Stimulated activated CD8-positive, alpha-beta memory T cell treated with anti-CD3 and anti-CD28 coated beads, Interleukin-7, amount 100 ng/mL, for 48 hours (primary cell): ENCODE results near the gene CLCN1.

Experiments
- DNase-seq, 2 donors: peaks; one replicate each; pipeline ENCODE4 v3.0.0-alpha.2; 2020; ENCODE audit warnings: low read depth in 1 of 2; ENCODE audit errors: extremely low read depth in 1 of 2

CLCN1 gene

DNA sequence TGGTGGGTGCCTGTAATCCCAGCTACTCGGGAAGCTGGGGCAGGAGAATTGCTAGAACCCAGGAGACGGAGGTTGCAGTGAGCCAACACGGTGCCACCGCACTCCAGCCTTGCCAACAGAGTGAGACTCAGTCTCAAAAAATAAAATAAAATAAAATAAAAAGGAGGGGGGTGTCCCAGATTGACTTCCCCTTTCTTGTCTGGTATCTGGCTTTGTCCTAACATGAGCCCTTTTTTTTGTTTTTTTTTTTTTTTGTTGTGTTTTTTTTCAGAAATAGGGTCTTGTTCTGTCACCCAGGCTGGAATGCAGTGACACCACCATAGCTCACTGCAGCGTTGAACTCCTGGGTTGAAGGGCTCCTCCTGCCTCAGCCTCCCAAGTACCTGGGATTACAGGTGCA, 23.0 kb upstream of the CLCN1 start:
- no peak for DNase-seq

DNA sequence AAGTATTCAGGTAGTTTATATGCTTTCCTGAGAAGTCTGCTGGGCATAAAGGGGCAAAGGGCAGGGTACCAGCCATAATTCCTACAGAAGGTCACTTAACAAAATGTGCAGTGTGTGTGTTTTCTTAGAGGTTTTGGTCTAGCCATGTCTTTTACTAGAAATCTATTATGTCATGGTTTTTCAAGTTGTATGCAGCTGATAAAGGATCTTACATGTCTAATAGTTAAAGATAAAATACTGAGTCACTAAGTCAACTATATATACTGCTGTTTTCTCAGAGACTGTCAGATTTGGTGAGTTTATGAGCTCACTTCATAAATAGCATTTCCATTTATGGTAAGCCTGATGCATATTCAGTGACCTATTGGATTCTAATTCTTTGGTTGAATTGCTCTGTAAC, 20.0 kb upstream of the CLCN1 start:
- no peak for DNase-seq

DNA sequence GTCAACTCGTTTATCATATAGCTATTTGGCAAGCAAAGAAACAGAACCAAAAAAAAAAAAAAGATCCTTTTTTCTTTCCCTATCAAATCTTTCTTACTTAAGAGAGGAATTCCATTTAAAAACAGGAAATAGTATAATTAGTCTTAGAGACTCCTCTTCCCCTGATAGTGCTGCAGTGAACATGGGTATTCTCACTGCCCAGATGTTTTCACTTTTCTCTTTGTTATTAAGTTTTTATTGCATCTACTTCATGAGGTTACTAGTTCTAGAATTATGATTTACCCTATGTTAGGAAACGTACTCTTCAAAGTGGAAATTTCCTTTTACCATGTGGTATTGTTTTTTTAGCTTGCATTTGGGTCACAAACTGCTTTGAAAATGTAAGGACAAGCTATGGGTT, 19.2 kb upstream of the CLCN1 start:
- no peak for DNase-seq

DNA sequence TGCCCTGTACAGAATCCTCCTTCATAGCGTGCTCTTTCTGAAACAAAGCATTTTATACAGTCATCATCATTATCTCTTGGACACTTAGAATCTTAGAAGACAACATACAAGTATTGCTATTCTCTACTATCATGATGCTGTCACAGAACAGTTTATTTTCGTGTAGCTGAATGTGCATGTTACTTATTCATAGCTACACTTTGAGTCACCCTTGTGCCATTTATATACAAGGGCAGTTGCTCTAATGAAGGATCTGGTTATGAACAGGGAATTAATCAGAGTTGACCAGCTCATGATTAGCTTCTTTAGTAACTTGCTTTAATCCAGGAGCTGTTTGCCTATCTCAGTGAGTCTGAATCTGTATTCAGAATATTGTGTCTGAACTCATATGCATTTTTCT, 16.6 kb upstream of the CLCN1 start:
- no peak for DNase-seq

DNA sequence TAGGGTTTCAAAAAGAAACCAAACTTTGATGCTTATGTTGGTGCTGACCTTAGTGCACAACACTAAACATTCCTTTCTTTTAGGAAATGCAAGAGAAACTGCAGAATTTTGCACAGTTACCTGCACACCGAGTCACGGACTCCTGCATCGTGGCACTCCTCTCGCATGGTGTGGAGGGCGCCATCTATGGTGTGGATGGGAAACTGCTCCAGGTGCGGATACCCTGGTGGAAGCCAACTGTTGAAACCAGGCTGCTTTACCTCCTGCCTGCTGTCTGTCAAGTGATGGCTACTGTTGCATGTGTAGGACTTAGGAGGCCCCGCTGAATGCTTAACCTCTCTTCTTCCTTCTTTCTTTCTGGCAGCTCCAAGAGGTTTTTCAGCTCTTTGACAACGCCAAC, 16.1 kb upstream of the CLCN1 start:
- DNase-seq, result peak in 1 of 2 donors; percentile 28

DNA sequence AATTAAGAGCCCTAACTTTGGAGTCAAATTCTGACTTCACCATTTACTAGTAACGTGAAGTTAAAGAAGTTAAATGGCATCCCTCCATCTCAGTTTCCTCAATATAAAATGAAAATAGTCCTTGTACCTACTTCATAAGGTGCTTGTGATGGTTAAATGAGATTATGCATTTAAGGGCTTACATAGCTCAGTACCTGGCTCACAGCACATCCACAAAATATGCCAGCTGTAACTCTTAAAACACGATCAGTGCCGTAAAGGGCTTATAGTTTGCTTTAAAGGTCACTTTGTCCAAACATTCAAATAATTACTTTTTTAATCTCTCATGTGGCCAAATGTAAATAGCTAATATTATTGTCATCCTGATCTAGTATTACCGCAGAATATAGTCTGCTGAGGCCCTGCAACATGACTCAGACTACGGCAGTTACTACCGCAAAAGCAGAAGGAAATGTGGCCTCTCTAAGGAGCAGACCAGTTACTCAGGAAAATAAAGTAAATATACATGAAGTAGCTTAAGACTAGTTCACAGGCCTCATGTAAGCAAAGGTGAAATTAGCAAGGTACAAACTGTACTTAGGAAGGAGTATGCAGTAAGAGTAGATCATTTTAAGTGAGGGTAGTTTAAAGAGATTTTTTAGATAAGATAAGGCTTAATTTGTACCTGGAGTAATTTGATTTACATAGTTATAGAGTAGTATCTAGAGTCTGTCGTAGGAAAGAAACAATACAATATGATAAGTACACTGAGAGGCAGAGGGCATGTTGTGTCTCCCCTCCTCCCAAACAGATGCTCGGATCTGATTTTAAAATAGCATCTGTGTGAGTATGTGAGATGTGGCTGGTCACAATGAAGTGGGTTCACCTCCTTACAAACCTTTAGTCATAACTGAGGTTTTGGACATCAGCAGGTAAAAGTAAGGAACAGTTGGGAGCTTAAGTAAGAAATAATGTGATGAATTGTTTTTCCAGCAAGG, 14.7 kb upstream of the CLCN1 start:
- no peak for DNase-seq

DNA sequence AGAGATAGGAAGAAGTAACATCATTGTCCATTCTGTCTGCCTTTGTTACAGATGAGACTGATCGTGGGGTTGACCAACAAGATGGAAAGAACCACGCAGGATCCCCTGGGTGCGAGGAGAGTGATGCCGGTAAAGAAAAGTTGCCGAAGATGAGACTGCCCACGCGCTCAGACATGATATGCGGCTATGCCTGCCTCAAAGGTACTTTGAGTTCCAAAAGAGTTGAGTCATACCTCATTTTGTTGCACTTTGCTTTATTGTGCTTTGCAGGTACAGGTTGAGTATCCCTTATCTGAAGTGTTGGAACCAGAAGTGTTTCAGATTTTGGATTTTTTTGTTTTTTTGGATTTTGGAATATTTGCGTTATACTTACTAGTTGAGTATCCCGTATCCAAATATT, 12.2 kb upstream of the CLCN1 start:
- no peak for DNase-seq

DNA sequence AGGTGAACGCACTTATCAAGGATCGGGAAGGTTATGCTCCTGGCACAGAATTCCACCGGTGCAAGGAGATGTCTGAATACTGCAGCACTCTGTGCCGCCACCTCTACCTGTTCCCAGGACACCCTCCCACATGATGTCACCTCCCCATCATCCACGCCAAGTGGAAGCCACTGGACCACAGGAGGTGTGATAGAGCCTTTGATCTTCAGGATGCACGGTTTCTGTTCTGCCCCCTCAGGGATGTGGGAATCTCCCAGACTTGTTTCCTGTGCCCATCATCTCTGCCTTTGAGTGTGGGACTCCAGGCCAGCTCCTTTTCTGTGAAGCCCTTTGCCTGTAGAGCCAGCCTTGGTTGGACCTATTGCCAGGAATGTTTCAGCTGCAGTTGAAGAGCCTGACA, 11.0 kb upstream of the CLCN1 start:
- DNase-seq, result no peak

DNA sequence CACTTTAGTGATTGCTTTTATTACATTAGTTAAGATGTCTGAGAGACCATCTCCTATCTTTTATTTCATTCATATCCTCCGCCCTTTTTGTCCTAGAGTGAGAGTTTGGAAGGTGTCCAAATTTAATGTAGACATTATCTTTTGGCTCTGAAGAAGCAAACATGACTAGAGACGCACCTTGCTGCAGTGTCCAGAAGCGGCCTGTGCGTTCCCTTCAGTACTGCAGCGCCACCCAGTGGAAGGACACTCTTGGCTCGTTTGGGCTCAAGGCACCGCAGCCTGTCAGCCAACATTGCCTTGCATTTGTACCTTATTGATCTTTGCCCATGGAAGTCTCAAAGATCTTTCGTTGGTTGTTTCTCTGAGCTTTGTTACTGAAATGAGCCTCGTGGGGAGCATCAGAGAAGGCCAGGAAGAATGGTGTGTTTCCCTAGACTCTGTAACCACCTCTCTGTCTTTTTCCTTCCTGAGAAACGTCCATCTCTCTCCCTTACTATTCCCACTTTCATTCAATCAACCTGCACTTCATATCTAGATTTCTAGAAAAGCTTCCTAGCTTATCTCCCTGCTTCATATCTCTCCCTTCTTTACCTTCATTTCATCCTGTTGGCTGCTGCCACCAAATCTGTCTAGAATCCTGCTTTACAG, 10.4 kb upstream of the CLCN1 start:
- DNase-seq, result peak in 1 of 2 donors; percentile 66

DNA sequence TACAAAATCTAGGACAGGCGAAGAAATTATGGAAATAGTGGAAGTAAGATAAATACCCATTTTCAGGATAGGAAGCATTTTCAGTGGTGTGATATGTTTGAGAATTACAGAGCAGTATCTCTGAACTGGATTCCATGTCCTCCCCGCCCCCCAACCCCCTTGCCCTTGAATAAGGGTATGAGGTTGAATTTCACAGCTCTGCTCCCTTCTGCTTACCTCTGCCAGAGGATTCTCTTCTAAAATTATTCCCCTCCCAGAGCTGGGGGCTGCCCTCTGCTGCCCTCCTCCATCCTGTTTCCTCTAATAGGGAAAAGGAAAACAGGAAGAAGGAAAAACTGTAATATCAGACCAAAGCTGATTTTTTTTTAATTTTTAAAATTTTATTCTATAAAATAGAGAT, 7.3 kb upstream of the CLCN1 start:
- DNase-seq, result no peak

DNA sequence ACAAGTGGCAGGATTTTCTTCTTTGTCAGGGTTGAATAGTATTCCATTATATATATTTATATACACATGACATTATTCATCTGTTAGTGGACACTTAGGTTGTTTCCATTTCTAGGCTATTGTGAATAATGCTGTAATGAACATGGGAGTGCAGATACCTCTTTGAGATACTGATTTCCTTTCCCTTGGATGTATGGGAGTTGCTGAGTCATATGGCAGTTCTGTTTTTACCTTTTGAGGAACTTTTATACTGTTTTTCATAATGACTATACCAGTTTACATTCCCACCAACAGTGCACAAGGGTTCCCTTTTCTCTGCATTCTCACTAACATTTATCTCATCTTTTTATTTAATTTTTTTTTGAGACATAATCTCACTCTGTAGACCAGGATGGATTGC, 1.8 kb upstream of the CLCN1 start:
- no peak for DNase-seq

DNA sequence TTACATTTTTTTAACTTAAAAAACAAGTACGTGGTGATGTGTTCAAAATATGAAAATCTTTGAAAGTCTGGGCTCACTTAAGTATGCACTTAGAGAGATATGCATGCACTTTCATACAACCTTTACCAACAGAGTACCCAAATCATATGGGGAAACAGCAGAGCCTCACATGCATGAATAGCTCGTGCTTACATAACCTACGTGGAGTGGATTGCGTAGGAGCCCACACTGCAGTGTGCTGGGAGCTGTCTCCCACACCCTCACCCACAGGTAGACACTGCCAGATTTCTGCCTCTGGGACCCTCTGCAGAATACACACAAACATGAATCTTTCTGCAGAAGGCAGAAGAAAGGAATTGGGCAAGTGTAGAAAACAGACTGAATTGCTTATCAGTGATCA, 581 bp downstream of the CLCN1 start:
- DNase-seq, result no peak

DNA sequence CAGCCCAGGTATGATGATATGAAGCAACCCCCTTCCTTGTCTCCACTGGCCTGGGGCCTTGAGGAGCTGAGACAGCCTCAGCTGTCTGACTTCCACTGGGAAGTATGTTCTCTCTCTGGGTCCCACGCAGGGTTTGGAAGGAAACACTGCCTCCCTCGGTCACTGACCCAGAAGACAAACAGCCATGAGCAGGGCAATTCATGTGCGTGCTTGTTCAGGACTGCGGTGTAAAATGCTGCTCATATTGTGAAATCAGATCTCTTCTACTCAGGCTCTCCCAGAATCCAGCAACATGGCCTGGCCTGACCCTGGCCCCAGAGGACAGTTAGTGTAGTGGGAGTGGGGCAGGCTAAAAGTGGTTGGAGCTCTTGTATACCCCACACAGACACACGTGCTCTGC, 2.8 kb downstream of the CLCN1 start:
- DNase-seq, result no peak

DNA sequence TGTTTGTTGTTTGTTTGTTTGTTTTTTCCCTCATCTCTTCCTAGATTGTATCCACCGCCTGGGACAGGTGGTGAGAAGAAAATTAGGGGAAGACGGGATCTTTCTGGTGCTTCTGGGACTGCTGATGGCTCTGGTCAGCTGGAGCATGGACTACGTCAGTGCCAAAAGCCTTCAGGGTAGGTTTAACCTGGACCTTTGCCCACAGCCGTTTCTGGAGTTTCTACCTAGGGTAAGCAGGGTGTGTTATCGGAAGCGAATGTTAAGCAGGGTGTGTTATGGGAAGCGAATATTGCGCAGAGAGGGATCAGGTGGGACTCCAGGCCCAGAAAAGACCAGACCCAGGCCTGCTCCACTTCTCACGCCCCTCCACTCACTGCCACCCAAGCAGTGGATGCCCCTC, 4.7 kb downstream of the CLCN1 start:
- DNase-seq, result no peak

DNA sequence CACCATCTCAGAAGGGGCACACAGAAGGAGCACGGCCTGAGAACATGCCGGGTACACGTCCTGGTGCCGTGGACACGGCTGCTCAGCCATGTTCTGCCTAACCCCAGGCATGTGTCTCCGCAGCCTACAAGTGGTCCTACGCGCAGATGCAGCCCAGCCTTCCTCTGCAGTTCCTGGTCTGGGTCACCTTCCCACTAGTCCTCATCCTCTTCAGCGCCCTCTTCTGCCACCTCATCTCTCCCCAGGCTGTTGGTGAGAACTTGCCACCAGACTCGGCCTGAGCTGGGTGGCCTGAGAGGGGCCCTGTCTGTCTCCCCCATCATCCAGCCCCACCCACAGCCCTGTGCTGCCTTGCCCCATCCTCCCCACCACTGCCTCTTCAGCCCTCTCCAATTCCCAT, 5.3 kb downstream of the CLCN1 start:
- no peak for DNase-seq

DNA sequence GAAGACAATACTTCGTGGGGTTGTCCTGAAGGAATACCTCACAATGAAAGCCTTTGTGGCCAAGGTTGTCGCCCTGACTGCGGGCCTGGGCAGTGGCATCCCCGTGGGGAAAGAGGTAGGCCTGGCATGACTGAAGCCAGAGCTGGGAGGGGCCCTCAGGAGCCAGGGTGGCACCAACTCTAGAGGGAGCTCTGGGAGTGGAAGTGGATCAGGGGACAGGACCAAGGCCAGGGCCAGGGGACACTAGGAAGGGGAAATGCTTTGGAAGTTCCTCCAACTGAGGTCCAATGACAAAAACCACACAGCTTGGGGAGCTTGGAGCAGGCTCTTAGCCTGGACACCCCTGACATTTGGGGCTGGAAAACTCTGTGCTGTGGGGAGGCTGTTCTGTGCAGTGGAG, 5.8 kb downstream of the CLCN1 start:
- no peak for DNase-seq

DNA sequence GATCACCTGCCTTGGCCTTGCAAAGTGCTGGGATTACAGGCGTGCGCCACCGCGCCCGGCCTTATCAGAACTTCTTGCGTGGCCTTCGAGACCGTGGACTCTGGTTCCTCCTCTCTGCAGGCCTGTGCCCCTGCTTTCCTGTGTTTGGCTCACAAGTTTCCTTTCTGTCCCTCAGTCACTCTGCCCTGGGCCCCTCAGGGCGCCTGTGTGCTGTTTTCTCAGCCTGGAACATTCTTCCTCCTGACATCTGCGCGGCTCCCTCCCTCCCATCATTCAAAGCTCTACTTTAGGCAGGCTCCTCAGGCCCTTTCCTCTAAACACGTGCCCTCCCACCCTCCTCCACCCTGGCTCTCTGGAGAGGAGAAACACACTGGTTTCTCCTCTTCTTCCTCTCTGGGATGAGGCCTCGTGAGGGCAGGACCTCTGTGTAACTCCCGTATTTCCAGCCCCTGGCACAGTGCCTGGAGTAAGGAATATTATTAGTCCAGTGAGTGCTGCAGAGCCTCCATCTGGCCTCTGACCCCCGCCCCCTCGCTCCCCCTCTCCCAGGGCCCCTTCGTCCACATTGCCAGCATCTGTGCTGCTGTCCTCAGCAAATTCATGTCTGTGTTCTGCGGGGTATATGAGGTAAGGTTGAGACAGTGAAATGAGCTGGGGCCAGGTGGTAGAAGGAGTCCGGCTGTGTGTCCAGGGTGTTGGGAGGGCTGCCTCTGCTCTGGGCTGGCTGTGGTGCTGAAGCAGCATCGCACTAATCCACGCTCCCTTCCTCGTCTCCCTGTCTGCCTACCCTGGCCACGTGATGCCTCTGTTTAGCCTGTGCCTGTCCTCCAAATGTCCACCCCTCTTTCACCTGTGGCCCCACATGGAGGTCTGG, 7.1 kb downstream of the CLCN1 start:
- no peak for DNase-seq

DNA sequence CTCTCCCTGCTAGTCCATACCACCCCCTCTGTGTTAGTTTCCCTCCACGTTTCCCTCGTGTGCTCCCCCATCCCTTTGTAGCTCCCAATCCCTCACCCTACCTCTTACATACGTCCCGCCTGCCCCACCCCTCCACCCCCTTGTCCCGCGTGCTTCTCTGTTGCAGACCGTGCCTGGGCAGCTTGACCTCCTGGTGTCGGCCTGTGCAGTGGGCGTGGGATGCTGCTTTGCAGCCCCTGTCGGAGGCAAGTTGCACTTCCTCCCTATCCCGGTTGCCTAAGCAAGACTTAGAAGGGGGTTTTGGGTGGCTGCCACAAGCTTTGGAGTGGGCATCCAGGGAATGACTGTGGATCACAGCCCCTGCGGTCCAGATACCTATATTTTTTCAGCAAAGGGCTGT, 7.7 kb downstream of the CLCN1 start:
- DNase-seq, result no peak

DNA sequence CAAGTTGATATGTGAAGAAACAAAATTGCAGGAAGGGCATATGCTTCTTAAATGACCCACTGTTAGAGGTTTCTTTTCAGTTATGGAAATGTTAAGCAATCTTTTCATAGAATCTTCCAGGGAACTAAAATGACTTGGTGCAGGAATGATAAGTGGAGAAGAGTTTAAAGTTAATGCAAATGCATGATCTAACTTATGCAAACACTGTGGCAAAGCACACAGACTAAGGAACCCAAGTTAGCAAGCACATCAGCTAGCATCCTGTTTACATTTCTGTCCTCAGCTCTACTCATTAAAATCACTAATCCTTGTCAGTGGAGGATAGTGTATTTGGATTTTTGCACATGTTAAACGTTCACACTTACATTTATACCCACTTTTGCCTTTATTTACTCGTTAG, 9.3 kb downstream of the CLCN1 start:
- DNase-seq, result no peak

DNA sequence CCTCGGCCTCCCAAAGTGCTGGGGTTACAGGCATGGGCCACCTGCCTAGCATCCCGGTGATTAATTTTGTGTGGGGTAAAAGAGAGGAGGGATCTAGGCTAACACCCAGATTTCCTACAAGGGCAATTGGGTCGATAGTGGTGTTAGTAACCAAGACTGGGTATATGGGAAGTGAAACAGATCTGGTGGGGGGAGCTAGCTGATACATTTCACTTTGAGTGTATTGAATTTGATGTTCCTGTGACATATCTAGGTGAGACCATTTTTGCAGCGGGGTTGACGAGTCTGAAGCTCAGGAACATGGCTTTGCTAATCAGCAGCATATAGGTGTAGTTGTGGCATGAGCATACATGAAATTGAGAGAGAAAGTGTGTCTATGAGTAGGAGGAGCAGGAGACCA, 12.0 kb downstream of the CLCN1 start:
- no peak for DNase-seq

DNA sequence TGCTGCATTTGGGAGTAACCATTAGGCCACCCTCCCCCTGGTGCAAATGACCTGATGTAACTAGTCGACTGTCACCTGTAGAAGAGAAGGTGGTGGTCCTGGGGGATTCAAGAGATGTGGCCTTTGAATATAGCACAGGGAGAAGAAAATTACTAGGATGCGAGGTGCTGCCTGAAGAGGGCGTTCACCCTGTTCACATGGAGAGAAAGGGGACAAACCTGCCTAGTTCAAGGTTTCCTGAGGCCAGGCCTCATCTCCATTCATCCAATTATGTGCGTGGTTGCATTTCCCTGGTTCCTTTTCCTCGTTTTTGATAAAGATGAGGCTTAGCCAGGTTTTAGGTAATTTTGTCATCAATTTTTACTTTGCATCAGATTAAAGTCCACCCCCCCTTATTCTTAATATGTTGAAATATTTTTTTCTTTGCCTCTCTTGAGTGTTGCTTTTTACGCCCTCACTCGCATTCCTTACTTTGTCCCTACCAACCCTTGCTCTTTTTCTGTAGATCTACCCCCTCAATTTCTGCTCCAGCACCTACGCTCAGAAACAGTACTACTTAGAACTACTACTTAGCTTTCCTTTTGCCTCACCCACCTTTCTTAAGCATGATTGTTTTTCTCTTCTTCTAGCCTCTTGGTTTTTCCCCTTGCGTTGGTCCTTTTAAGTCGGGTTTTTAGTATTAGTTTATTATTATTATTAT, 13.7 kb downstream of the CLCN1 start:
- DNase-seq, result no peak
